ENCODE measurements around the gene PRDM5.
"Not testable (repeated sequence)": the region's sequence is repeated elsewhere in the genome, so short reads cannot be mapped to it uniquely, and the experiment has no call there.

PRDM5 gene

DNA sequence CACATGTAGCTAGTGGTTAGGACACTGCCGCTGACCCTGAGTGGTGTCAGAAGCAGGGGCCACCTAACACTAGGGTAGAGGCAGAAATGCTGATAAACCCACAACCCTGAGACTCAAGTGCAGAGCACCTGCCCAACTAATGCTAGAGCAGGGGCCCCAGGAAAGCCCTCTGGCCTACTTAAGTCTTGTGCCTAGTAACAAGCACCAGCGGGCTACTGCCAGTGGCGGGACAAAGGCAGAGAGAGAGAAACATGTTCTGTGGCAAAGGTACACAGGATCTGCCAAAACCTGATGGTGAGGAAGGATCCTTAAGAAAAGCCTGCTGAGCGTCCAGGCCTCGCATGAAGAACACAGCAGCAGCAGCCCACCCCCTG is 172.4 kb downstream of the PRDM5 start:
- no peak overlapping the region for H3K4me3 ChIP-seq (replicated peaks; ENCODE audit: low read depth, low read length)
- no peak for DNase-seq (ENCODE audit: extremely low read depth, low read depth)
- TF ChIP-seq, protein P1, sequence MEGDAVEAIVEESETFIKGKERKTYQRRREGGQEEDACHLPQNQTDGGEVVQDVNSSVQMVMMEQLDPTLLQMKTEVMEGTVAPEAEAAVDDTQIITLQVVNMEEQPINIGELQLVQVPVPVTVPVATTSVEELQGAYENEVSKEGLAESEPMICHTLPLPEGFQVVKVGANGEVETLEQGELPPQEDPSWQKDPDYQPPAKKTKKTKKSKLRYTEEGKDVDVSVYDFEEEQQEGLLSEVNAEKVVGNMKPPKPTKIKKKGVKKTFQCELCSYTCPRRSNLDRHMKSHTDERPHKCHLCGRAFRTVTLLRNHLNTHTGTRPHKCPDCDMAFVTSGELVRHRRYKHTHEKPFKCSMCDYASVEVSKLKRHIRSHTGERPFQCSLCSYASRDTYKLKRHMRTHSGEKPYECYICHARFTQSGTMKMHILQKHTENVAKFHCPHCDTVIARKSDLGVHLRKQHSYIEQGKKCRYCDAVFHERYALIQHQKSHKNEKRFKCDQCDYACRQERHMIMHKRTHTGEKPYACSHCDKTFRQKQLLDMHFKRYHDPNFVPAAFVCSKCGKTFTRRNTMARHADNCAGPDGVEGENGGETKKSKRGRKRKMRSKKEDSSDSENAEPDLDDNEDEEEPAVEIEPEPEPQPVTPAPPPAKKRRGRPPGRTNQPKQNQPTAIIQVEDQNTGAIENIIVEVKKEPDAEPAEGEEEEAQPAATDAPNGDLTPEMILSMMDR (IDR thresholded peaks at IDR 0.05; ENCODE audit: low read depth, low read length, missing control alignments): no peak

DNA sequence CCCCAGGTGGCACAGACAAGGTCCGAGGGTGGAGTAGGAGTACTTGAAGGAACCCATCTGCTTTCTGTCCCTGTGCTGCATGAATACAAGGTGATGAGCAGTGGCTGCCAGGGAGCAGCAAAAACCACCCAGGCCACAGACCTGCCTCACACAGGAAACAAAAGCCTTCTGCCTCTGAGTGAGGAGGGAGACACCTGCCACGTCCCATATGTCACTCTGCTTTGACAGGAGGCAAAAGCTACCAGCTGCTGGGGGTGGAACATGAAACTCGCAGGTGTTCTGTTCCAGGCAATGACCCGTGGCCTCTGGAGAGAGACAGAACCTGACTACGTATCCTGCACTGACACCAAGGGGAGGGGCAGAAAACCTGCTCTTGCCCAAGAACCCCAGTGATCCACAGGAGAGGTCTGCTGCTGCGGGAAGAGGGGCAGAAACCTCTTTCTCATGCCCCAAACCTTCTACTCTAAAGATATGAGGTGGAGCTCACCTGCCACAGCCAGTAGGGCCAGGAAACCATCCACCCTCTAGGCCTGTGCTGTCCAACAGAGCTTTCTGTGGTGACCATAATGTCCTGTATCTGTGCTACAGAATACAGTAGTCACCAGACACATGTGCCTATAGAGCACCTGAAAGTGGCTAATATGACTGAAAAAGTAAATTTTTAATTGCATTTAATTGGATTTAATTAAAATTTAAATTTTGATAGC is 172.9 kb downstream of the PRDM5 start:
- TF ChIP-seq, protein P1 (IDR thresholded peaks at IDR 0.05; ENCODE audit: low read depth, low read length, missing control alignments): no peak
- no peak overlapping the region for H3K4me3 ChIP-seq (replicated peaks; ENCODE audit: low read depth, low read length)
- DNase-seq (ENCODE audit: extremely low read depth, low read depth): no peak

DNA sequence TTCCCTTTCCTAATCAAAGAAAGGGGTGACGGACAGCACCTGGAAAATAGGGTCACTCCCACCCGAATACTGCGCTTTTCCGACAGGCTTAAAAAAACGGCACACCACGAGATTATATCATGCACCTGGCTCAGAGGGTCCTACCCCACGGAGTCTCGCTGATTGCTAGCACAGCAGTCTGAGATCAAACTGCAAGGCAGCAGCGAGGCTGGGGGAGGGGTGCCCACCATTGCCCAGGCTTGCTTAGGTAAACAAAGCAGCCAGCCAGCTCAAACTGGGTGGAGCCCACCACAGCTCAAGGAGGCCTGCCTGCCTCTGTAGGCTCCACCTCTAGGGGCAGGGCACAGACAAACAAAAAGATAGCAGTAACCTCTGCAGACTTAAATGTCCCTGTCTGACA is 180.9 kb downstream of the PRDM5 start:
- DNase-seq (ENCODE audit: extremely low read depth, low read depth); H3K4me3 ChIP-seq (replicated peaks; ENCODE audit: low read depth, low read length): not testable (repeated sequence)

DNA sequence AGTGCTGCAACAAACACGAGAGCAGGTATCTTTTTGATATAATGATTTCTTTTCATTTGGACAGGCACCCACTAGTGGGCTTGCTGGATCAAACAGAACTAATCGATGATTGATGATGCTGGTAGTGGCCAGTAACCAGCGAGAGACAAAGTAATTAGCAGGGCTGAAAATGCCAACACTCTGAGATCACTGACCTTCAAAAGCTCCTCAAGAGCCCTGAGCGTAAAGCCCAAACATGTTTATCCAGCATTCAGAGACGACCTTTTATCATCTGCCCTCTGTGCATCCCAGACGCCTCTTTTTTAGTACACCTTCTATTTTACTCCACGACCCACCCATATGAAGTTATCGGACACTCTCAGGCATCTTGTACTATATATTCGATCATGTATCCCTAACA is 186.2 kb downstream of the PRDM5 start:
- TF ChIP-seq, protein P1 (IDR thresholded peaks at IDR 0.05; ENCODE audit: low read depth, low read length, missing control alignments): no peak
- DNase-seq (ENCODE audit: extremely low read depth, low read depth): no peak
- H3K4me3 ChIP-seq (replicated peaks; ENCODE audit: low read depth, low read length): no peak overlapping the region

DNA sequence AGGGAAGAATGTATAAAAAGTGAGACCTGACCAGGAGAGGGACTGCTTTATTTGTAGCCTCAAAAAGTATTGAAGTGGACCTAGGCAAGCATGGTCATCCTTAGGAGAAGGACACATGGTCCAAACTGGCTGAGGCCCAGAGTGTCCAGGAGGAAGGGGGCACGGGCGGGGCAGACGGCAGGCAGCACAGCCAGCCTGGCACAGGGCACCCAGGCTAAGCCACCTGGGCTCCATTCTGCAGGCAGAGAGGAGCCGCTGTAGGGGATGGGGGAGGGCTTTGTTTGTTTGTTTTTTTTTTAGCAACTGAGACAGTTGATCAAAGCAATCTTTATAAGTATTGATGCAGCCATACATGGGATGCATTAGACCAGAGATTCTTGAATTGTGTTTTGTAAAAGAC is 188.6 kb downstream of the PRDM5 start:
- no peak overlapping the region for H3K4me3 ChIP-seq (replicated peaks; ENCODE audit: low read depth, low read length)
- no peak for DNase-seq (ENCODE audit: extremely low read depth, low read depth)
- TF ChIP-seq, protein P1 (IDR thresholded peaks at IDR 0.05; ENCODE audit: low read depth, low read length, missing control alignments): no peak

DNA sequence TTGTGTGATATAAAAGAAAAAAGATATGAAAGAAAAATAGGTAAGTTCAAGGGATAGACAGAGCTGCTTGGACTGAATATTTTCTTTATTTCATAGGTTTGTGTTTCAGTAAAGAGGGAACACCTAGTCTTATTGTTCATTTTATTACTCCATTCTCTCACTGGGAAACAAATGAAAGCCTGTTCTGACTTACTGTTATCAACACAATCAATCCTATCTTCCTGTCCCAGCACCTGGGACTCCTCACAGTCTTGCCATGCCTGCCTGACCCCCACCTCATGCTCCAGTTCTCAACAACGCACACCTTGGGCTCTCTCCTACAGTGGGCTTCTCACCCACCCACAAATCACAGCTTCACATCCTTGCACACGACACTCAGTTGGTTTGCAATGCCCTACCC is 189.5 kb downstream of the PRDM5 start:
- no peak for DNase-seq (ENCODE audit: extremely low read depth, low read depth)

DNA sequence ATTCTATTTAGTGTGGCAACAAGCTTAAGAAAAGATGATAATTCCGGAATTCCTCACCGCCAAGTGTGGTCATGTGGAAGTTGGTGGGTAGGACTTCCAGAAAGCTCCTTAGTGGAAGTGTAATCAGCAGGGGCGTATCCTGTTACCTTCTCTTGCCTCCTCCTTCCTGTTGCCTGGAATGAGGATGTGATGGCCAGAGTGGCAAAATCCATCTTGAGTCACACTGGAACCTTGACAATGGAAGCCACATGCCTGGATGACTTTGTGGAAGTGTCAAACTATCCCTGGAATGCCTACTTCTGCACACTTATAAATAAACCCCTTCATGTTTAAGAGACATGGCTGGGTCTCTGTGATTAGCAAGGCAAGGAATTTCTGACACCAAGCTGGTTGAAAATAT is 191.0 kb downstream of the PRDM5 start:
- TF ChIP-seq, protein P1 (IDR thresholded peaks at IDR 0.05; ENCODE audit: low read depth, low read length, missing control alignments): no peak
- H3K4me3 ChIP-seq (replicated peaks; ENCODE audit: low read depth, low read length): no peak overlapping the region
- no peak for DNase-seq (ENCODE audit: extremely low read depth, low read depth)

More for the DNA sequence above, 189.5 kb downstream of the PRDM5 start:
- no peak overlapping the region for H3K4me3 ChIP-seq (replicated peaks; ENCODE audit: low read depth, low read length)
- TF ChIP-seq, protein P1 (IDR thresholded peaks at IDR 0.05; ENCODE audit: low read depth, low read length, missing control alignments): no peak

Data from HFF-Myc (cell line).